Measurements from ENCODE around the gene BHLHE40.

Gene BHLHE40

DNA sequence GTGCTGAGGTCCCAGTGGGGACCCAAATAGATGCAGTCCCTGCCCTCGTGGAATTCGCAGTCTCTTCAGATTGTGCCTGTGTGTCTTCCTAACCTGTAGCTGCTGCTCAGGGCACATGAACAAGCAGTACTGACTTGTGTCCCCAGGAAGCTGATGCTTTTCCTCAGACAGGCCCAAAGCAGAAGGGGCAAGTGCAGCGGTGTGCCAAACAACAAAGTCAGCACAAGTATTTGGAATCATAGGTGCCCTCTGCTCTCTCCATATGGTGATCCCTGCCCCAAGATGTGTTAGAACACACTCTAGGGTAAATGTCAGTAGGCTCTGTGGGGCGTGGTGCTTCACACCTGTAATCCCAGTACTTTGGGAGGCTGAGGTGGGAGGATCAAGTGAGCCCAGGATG, 21.9 kb downstream of the BHLHE40 start:
- no peak for DNase-seq (ENCODE audit: low read depth in 3 of 3)

DNA sequence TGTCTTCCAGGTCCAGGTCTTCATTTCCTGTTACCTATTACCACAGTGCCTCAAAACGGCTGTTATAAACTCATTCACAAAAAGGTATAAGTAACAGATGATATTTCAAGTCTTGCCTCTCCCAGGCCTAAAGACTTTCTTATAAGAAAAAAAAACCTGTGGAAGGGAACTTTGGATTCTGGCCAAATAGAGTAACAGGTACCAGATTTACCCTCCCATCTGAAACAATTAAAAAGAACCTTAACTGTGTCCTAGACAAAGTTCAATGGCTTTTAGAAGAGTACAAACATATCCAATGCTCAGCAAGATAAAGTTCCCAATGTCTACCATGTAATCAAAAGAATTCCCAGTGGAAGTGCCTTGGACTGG, 22.6 kb downstream of the BHLHE40 start:
- DNase-seq (ENCODE audit: low read depth in 3 of 3) = no peak

DNA sequence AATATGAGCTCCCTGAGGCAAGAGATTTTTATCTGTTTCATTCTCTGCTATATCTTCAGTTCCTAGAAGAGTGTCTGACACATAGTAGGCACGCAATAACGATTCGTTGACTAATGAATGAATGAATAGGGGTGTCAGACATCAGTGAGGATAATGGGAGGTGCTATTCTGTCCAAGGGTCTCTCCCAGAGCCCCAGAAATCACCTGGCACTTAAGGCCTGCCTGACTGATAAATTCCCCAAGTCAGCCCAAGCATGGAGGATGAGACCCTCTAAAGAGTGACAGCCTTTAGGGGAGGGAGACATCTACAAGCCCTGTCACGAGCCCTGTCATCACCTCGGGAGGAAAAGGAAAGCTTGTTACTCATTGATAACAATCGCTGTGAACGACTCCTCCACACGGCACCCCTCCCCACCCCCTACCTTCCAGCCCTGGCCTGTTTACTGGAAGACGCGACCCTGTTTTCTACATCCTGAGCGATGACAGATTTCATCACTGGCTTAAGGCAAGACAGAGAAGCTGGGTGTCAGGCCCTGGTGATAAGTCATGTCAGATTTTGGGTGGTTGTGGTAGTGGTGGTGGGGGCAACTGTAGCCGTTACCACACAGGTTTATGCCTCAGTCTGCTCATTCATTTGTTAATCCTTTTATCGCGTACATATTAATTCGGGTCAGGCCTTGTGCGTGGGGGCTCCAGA, 23.1 kb downstream of the BHLHE40 start:
- peak in 2 of 3 donors; percentile 32 to 73 for DNase-seq (ENCODE audit: low read depth in 3 of 3)

DNA sequence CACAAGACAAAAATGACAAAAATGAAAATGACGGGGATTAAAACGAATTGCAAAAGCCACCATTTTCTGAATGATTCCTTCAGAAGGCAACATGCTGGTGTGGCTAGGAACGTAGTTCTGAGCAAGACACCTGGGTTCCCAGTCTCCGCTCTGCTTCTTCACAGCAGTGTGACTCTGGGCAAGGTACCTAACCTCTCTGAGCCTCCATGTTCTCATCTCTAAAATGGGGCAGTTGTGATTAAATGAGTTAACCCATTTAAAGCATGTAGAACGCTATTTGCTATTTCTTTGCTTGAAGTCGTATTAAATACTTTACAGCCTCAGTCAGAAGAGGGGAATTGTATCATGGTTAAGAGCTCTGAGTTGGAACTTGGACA, 23.6 kb downstream of the BHLHE40 start:
- no peak for DNase-seq (ENCODE audit: low read depth in 3 of 3)

DNA sequence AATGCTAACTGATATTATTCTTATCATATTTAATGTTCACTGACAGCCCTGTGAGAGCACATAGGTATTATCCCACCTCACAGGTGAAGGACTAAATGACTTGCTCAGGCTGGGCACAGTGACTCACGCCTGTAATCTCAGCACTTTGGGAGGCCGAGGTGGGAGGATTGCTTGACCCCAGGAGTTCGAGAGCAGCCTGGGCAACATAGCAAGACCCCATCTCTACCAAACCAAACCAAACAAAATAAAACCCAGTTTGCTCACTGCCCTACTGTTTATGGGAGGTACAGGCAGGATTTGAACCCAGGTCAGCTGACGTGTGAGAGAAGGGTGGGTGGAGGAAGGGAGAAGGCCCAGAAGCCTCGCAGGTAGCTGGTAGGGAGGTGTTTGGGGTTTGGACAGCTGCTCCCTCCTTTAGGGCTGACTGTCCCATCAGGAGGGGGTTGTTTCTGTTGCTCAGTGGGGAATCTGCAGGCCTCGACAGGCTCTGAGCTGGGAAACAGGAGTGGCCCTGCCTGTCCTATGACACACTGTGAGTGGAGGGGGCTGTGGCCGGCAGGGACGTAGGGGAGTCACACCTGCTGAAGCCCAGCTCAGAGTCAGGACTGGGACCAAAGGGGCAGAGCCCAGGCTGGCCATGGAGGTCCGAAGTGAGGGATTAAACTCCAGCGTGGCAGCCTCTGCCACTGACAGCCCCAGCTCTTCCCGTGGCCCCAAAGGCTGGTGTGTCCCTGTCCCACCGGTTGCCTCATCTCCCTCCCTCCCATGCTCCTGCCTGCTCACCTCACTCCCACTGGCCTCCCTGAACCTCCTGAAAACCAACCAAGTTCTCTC, 25.3 kb downstream of the BHLHE40 start:
- DNase-seq (ENCODE audit: low read depth in 3 of 3) = no peak

DNA sequence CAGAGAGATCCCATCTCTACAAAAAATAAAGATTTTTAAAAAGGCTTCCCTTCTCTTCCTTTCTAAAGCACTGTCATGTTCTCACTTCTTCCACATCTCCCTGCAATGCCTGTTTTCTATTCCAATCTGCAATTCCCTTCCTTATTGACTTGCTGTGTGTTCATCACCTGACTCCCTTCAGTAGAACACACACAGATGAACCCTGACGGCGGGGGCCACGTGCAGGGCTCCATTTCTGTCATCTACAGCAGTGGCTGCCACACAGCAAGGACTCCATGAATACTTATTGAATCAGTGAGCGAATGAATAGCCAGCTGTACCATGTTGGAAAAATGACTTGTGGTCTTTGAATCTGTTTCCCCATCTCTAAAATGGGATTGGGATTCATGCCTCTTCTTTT, 26.1 kb downstream of the BHLHE40 start:
- DNase-seq (ENCODE audit: low read depth in 3 of 3) = no peak

DNA sequence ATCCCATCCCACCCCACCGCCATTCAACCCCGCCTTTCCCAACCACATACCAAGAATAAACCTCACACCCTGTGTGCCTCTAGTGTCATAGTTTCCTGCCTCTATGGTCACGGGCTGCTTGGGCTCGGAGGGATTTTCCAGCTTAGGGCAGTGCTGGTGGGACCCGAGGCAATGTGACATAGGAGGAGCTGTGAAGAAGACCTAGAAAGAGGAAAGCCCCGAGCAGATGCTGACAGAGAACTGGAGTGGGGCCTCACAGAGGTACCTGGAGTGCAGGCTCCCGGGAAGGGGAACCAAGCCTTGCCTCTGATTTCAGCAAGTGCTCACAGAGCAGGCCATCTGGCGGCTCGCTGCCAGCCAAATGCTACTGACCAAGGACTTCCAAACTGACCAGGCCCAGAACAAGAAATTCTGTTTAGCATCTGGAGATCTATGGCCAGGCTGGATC, 27.5 kb downstream of the BHLHE40 start:
- DNase-seq (ENCODE audit: low read depth in 3 of 3) = peak; percentile 67 to 76 (median 69)

DNA sequence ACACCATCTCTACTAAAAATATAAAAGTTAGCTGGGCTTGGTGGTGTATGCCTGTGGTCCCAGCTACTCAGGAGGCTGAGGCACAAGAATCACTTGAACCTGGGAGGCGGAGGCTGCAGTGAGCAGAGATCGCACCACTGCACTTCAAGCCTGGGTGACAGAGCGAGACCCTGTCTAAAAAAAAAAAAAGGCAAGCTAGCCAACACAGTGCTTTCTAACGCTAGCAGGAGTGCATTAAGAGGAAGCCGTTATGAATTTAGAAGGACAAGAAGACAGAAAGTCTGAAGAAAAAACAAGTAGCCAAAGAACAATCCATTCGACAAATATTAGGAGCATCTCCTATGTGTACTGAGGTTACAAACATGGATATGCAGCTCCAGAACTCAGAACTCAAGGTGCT, 28.6 kb downstream of the BHLHE40 start:
- no peak for DNase-seq (ENCODE audit: low read depth in 3 of 3)

DNA sequence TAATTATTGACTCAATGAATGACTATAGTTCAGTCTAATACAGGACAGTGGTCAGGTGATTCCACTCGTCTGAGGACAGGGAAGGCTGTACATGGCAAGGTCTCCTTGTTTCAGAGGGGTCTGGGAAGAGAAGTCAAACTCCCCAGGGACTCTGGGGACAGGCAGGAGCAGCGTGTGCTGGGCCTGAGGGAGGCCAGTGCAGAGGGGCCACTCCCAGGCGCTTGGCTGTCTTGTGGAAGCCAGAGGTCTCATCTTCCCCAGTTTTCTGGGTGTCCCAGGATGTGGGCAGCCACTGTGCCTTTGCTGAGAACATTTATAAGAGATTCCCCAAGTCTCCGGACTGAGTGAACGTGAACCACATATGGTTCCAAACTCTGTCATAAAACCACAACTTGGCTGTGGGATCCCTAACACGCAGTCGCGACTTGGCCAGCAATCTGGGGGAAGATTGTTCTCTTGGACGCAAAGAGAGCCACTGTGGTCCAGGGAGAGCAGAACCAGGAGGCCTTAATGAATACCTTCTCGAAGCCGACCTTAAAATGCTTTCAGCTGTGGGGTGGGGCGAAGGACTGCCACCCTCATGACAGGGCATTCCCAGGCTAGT, 30.4 kb downstream of the BHLHE40 start:
- DNase-seq (ENCODE audit: low read depth in 3 of 3) = no peak

DNA sequence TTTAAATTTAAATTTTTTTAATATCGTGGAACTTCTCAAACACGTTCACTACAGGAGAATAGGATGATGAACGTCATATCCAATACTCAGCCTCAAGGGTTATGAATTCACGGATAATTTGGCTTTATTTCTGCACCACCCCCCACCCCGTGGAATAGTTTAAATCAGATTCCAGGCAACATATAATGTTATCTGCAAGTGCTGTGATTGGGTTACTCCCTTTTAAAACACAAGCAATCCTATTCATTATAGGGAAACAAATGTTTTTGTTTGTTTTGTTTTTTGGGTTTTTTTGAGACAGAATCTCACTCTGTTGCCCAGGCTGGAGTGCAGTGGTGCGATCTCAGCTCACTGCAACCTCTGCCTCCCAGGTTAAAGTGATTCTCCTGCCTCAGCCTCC, 30.9 kb downstream of the BHLHE40 start:
- DNase-seq (ENCODE audit: low read depth in 3 of 3) = no peak

DNA sequence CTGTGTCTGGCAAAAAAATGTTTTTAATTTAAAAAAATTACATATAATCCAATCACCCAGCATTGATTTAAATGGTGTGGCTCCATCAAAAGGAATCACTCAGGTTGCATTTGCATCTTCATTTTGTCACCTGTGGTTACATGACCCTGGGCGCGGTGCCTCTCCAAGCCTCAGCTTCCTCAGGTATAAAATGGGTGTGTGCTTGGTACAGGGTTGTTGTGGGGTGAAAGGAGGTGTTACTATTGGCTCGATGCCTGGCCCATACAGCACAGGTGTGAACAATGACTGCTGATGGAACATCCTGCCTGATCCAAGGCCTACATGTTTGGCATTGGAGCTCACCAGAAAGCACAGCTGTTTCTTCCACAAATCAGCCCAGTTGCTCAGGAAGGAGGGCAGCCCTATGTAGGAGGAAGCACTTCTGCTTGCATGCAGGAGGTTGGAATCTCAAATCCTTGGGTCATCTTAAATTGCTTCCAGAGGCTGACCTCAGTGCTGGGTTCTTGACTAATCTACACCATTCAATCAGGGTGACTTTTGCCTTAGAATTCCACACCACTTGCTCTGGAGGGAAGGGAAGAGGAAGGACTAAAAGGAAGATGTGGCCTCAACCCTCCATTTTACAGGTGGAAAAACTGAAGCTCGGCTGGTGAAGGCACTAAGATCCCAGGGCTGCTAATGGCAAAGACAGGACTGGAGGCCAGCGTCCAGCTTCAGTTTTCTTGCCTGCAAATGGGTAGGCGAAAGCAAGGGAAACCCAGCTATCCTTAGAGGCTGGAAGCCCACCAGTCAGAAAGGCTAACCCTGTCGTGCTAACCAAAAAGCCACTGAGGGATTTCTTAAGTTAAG, 31.7 kb downstream of the BHLHE40 start:
- DNase-seq (ENCODE audit: low read depth in 3 of 3) = no peak

DNA sequence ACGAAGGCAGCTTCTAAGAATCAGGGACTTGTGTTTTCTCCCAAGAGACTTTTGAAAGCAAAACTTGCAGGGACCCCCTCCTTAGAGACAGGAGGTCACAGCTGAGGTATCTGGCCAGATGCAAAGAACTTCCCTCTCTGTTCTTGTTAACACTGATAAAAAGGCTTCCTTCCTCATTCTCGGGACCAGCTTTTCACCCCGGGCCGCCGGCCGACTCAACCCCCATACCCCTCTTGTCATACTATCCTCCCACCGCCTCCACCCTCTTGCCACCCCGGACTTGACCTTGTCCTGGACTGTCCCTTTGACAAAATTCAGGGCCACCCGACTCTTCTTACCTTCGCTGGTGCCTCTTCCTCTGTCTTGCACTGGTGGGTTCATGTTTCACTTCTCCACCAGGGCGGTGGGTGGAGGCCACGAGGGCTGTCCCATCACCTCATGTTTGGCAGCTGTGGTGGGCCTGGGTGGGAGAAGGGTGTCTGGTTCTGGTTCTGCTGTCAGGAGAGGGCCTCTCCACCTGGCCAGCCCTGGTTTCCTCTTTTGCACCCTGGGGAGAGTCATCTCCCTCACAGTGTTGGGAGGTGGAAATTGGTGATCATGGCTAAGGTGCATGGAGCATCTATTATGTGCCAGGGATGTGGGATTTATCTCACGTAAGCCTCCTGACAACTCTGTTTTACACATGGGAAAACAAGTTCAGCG, 32.5 kb downstream of the BHLHE40 start:
- no peak for DNase-seq (ENCODE audit: low read depth in 3 of 3)

DNA sequence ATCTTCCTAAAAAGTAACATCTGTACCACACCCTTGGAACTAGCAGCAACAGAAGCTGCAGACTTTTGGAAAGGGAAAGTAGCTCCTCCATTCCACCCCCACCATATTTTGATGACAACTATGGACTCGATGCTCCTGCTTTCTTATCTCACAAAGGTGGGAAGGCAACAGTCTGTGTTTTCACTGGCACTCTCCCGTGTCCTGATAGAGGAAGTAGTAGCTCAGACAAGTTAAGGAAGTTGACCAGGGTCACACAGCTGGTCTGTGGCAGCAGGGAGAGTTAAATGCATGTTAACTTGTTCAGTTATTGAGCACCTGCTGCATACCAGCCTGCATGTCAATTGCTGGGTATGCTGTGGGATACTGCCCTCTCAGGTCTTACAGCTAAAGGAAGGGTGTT, 33.1 kb downstream of the BHLHE40 start:
- no peak for DNase-seq (ENCODE audit: low read depth in 3 of 3)

DNA sequence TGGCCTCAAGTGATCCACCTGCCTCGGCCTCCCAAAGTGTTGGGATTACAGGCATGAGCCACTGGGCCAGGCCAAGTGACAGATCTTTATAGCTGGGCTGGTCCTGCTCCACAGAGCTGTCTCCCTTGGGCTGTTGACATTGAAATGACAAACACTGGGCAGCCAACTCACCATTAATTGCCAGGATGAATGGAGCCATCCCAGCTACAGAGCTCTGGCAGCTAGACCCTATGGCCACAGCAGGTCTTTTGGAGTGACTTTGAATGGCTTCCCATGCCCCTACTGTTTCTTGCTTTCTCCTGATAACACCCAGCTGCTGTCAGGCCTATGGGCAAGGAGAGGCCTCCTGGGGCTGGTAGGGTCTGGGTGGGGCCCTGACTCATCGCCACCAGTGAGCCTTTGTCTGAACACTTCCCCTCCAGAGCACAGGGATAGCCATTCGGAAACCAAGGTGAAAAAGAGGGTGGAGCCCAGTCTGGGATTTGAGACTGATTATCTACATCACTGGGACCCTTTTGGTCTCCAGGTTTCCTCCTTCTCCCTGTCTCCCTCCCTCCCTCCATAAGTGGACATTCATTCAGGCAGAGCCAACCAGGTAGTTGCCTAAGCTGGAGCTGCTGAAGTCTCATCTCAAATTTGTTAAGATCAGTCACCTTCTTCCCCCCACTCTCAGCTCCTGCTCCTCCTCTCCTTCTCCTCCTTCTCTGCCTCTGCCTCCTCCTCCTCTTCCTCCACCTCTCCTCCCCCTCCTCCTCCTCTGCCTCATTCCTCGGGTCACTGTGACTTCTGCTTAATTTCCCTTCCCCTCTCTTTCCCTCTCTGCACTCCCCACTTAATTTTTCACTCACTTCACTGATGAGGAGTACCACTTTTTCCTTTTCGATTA, 34.0 kb downstream of the BHLHE40 start:
- no peak for DNase-seq (ENCODE audit: low read depth in 3 of 3)

DNA sequence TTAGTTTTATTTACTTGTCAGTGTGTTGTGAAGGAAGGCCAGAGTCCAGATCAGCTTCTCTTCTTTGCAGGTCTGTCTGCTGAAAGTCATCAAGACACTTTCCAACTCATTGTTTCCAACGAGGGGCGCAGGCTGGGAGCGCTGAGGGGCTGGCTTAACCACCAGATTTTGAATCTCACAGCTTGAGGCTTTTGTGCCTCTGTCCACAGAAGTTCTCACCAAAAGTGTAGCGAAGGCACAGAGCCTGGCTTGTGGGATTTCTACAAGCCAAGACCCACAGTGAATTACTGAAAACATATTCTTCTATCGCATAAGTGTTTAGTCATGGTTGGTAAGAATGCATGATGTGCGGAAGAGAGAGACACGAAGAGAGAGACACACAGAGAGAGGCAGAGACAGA, 35.2 kb downstream of the BHLHE40 start:
- DNase-seq (ENCODE audit: low read depth in 3 of 3) = no peak

DNA sequence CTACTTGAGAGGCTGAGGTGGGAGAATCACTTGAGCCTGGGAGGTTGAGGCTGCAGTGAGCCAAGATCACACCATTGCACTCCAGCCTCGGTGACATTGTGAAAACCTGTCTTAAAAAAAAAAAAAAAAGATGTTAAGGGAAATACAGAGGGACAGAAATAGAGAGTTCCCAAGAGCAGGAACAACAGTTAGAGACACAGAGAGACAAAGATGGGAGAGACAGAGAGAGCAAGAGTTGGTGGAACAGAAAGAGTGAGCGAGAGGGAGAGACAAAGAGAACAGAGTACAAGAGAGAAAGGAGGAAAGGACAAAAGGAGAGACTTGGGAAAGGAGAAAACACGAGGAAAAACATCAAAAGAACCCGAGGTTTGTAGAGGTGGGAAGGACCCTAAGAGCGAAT, 35.8 kb downstream of the BHLHE40 start:
- no peak for DNase-seq (ENCODE audit: low read depth in 3 of 3)

DNA sequence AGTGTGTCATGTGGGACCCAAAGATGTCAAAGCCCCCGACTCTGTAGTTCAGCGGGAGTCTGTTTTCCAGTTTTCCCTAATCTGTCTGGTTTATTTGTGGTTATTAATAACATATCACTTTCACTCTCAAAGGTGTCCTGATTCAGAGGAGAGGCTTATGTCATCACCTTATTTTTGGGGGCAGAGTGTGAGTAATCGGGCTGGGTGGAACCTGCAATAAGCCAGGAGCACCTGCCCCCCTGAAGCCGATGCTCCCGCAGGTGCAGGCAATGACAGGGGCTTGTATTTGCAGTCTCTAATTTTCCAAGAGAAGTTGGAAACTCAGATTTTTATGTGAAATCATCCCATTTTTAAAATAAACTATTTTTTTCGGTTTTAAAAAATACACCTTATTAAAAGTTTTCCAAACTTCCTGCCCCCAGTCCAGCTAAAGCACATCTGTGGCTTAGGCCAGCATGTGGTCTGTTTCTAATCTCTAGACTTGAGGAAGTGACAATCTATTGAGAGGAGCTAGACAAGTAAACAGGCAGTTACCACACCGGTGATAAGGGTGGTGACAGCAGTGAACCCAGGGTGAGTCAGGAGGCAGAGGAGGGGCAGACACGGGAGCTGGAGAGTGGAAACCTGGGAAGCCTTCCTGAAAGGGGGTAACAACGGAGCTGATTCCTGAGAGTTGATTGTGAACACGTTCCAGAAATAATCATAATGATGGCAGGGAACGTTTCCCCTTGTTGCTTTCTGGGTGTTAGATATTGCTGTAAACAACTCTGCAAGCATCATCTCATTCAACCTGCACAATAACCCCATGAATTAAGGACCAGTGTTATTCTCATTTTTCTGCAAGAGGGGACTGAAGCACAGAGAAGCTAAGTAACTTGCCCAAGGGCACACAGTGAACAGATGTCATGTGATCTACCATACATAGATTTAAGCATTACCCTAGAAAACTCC, 37.2 kb downstream of the BHLHE40 start:
- no peak for DNase-seq (ENCODE audit: low read depth in 3 of 3)

DNA sequence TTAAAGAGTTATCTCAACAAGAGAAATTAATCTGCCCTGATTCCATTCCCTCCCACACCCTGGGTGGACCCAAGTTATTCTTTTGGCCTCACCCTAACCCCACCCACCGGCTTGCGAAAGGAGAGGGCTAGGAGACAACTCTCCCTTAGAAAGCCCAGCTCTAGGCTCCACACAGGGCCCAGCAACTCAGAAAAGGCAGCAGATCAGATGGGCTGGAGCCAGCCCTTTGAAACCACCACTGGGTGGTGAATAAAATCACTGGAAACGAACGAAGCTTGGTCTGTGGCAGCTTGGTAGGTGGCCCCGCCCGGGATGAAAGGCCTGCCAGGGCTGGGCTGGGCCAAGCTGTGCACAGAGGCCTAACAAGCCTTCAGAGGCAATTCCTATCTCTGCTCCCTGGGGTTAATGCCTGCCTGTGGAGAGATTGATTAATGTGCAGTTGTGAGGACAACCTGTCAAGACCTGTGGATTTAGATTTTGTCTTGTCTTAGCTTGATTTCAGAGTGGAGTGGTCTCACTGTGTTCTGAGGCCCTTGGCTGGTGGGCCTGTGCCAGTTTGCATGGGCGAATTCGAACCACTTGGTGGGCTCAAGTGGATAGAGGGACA, 38.8 kb downstream of the BHLHE40 start:
- no peak for DNase-seq (ENCODE audit: low read depth in 3 of 3)
